Nephron progenitor cell (in vitro differentiated cells): ENCODE results near the gene TMPRSS12.
A peak's percentile ranks its signal among the peaks of the same experiment; 100 is the strongest.
"Not testable (repeated sequence)": the region's sequence is repeated elsewhere in the genome, so short reads cannot be mapped to it uniquely, and the experiment has no call there.

Experiments
- DNase-seq: peaks from one replicate; pipeline ENCODE4 v3.0.0; 2021
- H3K27ac Mint-ChIP-seq: 2 replicates; pipeline ENCODE4 v1.8.0; 2021; ENCODE audit warnings: mild to moderate bottlenecking, moderate library complexity, mixed read lengths
- H3K27me3 Mint-ChIP-seq: 2 replicates; pipeline ENCODE4 v1.8.0; 2021; ENCODE audit warnings: mild to moderate bottlenecking, low read depth, mixed read lengths; ENCODE audit not compliant: poor library complexity
- H3K36me3 Mint-ChIP-seq: 2 replicates; pipeline ENCODE4 v1.8.0; 2021; ENCODE audit warnings: low read depth, mixed read lengths
- H3K4me1 Mint-ChIP-seq: 2 replicates; pipeline ENCODE4 v1.8.0; 2021; ENCODE audit warnings: mixed read lengths
- H3K4me3 Mint-ChIP-seq: 2 replicates; pipeline ENCODE4 v1.8.0; 2021; ENCODE audit warnings: mild to moderate bottlenecking, moderate library complexity, mixed read lengths
- H3K9me3 Mint-ChIP-seq: 2 replicates; pipeline ENCODE4 v1.8.0; 2021; ENCODE audit warnings: mild to moderate bottlenecking, moderate library complexity, mixed read lengths
- TF ChIP-seq, protein P1 (sequence below): fragments of 200-600 bp; sonication (generic); IDR thresholded peaks from 2 replicates; pipeline ENCODE4 v1.5.0; 2021; ENCODE audit warnings: antibody characterized with exemption

Gene TMPRSS12, protein sequence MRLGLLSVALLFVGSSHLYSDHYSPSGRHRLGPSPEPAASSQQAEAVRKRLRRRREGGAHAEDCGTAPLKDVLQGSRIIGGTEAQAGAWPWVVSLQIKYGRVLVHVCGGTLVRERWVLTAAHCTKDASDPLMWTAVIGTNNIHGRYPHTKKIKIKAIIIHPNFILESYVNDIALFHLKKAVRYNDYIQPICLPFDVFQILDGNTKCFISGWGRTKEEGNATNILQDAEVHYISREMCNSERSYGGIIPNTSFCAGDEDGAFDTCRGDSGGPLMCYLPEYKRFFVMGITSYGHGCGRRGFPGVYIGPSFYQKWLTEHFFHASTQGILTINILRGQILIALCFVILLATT

DNA sequence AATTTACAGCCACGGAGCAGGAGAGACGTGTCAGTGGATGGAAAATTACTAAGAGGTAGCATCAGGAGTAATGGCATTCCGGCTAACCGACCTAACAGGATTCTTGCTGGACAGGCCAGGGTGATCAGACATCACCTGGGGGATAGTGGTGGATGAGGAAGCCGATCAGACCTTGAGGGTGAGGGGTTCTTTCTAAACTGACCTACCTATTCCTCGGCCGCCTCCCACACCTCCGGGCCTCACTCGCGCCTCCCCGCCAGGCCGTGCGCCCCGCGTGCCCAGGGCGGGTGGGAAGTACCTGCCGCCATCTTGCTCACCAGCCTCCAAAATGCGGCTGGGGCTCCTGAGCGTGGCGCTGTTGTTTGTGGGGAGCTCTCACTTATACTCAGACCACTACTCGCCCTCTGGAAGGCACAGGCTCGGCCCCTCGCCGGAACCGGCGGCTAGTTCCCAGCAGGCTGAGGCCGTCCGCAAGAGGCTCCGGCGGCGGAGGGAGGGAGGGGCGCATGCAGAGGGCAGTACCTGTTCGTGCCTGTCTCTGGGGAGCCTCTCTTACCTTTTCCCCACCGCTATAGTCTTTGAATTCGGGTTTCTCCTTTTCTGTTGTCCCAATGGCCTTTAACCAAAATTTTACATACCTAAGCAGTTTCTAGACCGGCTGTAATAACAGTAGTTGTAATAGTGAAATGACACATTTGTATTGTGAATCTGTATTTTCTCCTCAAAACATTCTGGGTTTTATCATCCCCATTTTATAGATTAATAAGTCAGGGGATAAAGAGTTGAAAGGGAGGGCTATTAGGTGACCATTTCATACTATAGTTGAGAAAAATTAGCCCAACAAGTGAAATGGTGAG is at the start of gene TMPRSS12:
TMPRSS12 (plus strand) TSS at position 290 of the 857 bp plus-strand sequence; CDS start at position 329, 39 bp downstream.
- H3K4me3 Mint-ChIP-seq = peak within 1 kb of the TSS; percentile 25
- H3K27ac Mint-ChIP-seq = no peak within 1 kb of the TSS
- H3K27me3 Mint-ChIP-seq = peaks cover 5% of the 10 kb centered on the region
- no peaks in the 10 kb centered on the region for H3K4me1 Mint-ChIP-seq
- no peak for DNase-seq
- H3K36me3 Mint-ChIP-seq = no peaks in the 10 kb centered on the region
- peaks cover 16% of the 10 kb centered on the region for H3K9me3 Mint-ChIP-seq
- TF ChIP-seq, protein P1, sequence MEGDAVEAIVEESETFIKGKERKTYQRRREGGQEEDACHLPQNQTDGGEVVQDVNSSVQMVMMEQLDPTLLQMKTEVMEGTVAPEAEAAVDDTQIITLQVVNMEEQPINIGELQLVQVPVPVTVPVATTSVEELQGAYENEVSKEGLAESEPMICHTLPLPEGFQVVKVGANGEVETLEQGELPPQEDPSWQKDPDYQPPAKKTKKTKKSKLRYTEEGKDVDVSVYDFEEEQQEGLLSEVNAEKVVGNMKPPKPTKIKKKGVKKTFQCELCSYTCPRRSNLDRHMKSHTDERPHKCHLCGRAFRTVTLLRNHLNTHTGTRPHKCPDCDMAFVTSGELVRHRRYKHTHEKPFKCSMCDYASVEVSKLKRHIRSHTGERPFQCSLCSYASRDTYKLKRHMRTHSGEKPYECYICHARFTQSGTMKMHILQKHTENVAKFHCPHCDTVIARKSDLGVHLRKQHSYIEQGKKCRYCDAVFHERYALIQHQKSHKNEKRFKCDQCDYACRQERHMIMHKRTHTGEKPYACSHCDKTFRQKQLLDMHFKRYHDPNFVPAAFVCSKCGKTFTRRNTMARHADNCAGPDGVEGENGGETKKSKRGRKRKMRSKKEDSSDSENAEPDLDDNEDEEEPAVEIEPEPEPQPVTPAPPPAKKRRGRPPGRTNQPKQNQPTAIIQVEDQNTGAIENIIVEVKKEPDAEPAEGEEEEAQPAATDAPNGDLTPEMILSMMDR = no peak

DNA sequence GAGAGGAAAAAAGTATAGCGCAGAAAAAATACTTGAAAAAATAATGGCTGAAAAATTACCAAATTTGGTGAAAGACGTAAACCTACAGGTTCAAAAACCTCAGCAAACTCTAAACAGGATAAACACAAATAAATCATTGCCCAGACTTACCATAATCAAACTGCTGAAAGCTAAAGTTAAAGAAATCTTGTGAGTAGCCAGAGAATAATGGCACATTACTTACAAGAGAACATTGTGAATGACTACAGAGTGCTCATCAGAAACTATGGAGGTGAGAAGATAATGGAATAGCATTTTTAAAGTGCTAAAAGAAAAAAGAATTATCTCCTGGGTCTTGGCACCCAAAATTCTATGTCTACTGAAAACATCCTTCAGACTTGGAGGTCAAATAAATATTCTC is 42.8 kb upstream of the TMPRSS12 start:
- DNase-seq = no peak
- peaks cover 87% of the 10 kb centered on the region for H3K36me3 Mint-ChIP-seq
- TF ChIP-seq, protein P1 = no peak
- H3K9me3 Mint-ChIP-seq = peaks cover 51% of the 10 kb centered on the region
- no peak overlapping the region for H3K27ac Mint-ChIP-seq
- H3K4me1 Mint-ChIP-seq = no peaks in the 10 kb centered on the region
- H3K4me3 Mint-ChIP-seq = no peak overlapping the region
- no peaks in the 10 kb centered on the region for H3K27me3 Mint-ChIP-seq

DNA sequence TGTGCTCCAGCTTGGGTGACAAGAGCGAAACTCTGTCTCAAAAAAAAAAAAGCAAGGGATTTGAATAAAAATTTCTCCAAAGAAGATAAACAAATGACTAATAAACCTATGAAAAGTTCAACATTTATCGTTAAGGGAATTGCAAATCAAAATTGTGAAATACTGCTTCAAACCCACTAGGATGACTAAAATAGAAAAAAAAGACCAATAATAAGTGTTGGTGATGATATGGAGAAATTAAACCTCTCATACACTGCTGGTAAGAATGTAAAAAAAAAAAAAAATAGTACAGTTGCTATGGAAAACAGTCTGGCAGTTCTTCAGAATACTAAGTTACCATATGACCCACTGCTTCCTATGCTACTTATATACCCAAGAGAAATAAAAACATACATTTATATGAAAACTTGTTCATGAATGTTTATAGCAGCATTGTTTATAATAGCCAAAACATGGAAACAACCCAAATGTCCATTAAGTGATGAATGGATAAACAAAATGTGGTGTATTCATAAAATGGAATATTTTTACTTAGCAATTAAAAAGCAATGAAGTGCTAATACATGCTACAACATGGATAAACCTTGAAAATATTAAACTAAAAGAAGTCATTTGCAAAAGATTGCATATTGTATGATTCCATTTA is 39.4 kb upstream of the TMPRSS12 start:
- Mint-ChIP-seq H3K36me3 (peaks cover 70% of the 10 kb centered on the region), H3K4me3 (no peak overlapping the region), H3K27me3 (no peaks in the 10 kb centered on the region), H3K27ac (no peak overlapping the region), H3K9me3 (peaks cover 36% of the 10 kb centered on the region), H3K4me1 (no peaks in the 10 kb centered on the region)
- TF ChIP-seq, protein P1 = no peak
- no peak for DNase-seq

DNA sequence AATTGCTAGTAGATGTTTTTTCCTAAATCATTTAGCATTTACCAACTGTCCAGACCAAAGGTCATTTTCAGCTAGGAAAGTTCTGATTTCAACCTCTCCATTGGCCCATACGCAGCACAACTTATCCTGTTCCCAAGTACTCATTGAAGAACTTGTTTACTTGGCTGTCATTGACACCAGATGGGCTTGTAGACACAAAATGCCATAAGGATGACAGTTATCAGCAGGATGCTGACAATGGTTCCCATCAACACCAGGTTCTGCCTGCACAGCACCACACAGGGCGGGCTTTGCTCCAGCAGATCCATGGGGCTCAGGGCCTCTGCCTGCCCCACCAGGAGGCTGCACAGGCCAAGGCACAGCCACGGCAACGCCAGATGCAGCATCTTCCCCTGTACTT is 36.5 kb upstream of the TMPRSS12 start:
- Mint-ChIP-seq H3K36me3 (peaks cover 57% of the 10 kb centered on the region), H3K27me3 (no peaks in the 10 kb centered on the region), H3K4me1 (no peaks in the 10 kb centered on the region), H3K4me3 (no peak overlapping the region), H3K27ac (no peak overlapping the region), H3K9me3 (peaks cover 8% of the 10 kb centered on the region)
- TF ChIP-seq, protein P1 = no peak
- DNase-seq = no peak

DNA sequence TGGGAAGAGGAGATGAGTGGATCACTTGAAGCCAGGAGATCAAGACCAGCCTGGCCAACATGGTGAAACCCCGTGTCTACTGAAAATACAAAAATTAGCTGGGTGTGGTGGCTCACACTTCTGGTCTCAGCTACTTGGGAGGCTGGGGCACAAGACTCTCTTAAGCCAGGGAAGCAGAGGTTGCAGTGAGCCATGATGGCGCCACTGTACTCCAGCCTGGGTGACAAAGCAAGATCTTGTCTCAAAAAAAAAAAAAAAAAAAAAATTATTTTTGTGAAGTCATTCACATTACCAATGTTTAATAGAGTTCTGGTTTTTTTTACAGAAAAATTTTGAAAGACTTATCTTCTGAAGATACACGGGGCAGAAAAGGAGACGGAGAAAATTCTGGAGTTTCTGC is 33.6 kb upstream of the TMPRSS12 start:
- DNase-seq, H3K9me3 Mint-ChIP-seq, H3K4me1 Mint-ChIP-seq, H3K27ac Mint-ChIP-seq, H3K4me3 Mint-ChIP-seq, H3K27me3 Mint-ChIP-seq: not testable (repeated sequence)
- H3K36me3 Mint-ChIP-seq = peaks cover 55% of the 10 kb centered on the region

DNA sequence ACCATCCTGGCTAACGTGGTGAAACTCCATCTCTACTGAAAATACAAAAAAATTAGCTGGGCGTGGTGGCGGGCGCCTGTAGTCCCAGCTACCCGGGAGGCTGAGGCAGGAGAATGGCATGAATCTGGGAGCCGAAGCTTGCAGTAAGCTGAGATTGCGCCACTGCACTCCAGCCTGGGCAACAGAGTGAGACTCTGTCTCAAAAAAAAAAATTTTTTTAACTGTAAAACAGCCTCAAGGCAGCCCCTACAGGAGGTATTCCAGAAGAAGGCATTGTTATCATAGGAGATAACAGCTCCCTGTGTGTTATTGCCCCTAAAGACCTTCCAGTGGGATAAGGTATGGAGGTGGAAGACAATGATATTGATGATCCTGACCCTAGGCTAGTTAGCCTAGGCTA is 27.8 kb upstream of the TMPRSS12 start:
- peaks cover 72% of the 10 kb centered on the region for H3K36me3 Mint-ChIP-seq
- not testable (repeated sequence) for H3K4me1 Mint-ChIP-seq, H3K4me3 Mint-ChIP-seq, H3K27ac Mint-ChIP-seq, H3K27me3 Mint-ChIP-seq, H3K9me3 Mint-ChIP-seq, DNase-seq
